Prostate gland (tissue), 2 donors: ENCODE data around the gene FMN2. TPM values are rescaled to one million over a fixed set of nuclear protein-coding genes. Genes with fewer than 3 reads are reported as not detected.

ENCODE experiments used
- DNase-seq: peaks from one replicate; pipeline ENCODE4 v3.0.0-alpha.2; 2019; ENCODE audit warnings: low spot score
- H3K27ac ChIP-seq, 2 donors: fragments of 200-600 bp; sonication (generic); 2 replicates each; pipeline ENCODE4 v1.5.1; 2017 to 2019
- H3K27me3 ChIP-seq: fragments of 200-600 bp; sonication (generic); replicated peaks from 2 replicates; pipeline ENCODE4 v1.5.1; 2019; ENCODE audit not compliant: insufficient read depth
- H3K36me3 ChIP-seq, 2 donors: fragments of 200-600 bp; sonication (generic); 1 replicate in 1 of 2; 2 replicates in 1 of 2; pipeline versions ENCODE4 v1.5.1 to v1.8.1; 2017 to 2019
- H3K4me1 ChIP-seq: fragments of 200-600 bp; sonication (generic); replicated peaks from 2 replicates; pipeline ENCODE4 v1.5.1; 2019
- H3K4me3 ChIP-seq, 2 donors: fragments of 200-600 bp; sonication (generic); 2 replicates each; pipeline ENCODE4 v1.5.1; 2017 to 2019
- H3K9me3 ChIP-seq: fragments of 200-600 bp; sonication (generic); 2 replicates; pipeline ENCODE4 v1.5.1; 2017
- CTCF ChIP-seq, 4 experiments: fragments of 200-600 bp in 2 of 4; fragments of 450-650 bp in 2 of 4; sonication (generic) in 2 of 4; IDR thresholded peaks; 1 replicate in 3 of 4; 2 replicates in 1 of 4; pipeline ENCODE4 v1.5.1; 2016 to 2019; ENCODE audit warnings: antibody characterized with exemption in 4 of 4, mild to moderate bottlenecking in 2 of 4, moderate library complexity in 2 of 4
- POLR2A ChIP-seq: fragments of 450-650 bp; IDR thresholded peaks from one replicate; pipeline ENCODE4 v1.6.1; 2016; ENCODE audit warnings: antibody characterized with exemption, mild to moderate bottlenecking
- POLR2AphosphoS5 ChIP-seq: sonication (generic); formaldehyde crosslinking; IDR thresholded peaks from one replicate; pipeline ENCODE4 v1.6.1; 2017; ENCODE audit warnings: antibody characterized with exemption
- WGBS: methylation state at CpG from one replicate; pipeline ENCODE4 v1.1.5; 2018; 5-methylcytosine and 5-hydroxymethylcytosine counted together
- intact Hi-C: fragments of 100-400 bp; cut with DNase I; formaldehyde crosslinking; loops from one replicate; pipeline ENCODE4 v1.14.2; 2022
- total RNA-seq, 2 donors: library from RNA; depleted of rRNA; stranded (reverse); fragments of >200 nt; gene quantifications; one replicate each; pipeline ENCODE4 v1.1.0, GENCODE V29; 2016

Gene FMN2
- total RNA-seq, 2 donors from 2014 or later = 0.27 to 4.8 TPM

GRCh38 chr1:240210026-240210425 is 118.3 kb downstream of the FMN2 start:
- DNase-seq = no peak
- TF ChIP-seq POLR2A = no peak
- no peak for TF ChIP-seq POLR2AphosphoS5
- TF ChIP-seq CTCF (IDR thresholded peaks at IDR 0.05) = no peak
- no peak overlapping the region for H3K27ac ChIP-seq
- no peaks in the 10 kb centered on the region for H3K36me3 ChIP-seq
- H3K9me3 ChIP-seq = no peaks in the 10 kb centered on the region
- no peaks in the 10 kb centered on the region for H3K27me3 ChIP-seq
- intact Hi-C loops = no loop called here
- H3K4me3 ChIP-seq = no peak overlapping the region
- 58% methylated on average over 4 of the region's 4 CpGs for WGBS
- no peaks in the 10 kb centered on the region for H3K4me1 ChIP-seq

GRCh38 chr1:240212556-240212955 is 120.9 kb downstream of the FMN2 start:
- Histone ChIP-seq H3K4me3 (no peak overlapping the region), H3K27ac (no peak overlapping the region), H3K4me1 (no peaks in the 10 kb centered on the region), H3K9me3 (no peaks in the 10 kb centered on the region), H3K27me3 (no peaks in the 10 kb centered on the region), H3K36me3 (no peaks in the 10 kb centered on the region)
- WGBS = 75% methylated on average over 5 of the region's 5 CpGs
- TF ChIP-seq CTCF (IDR thresholded peaks at IDR 0.05) (no peak), POLR2A (no peak), POLR2AphosphoS5 (no peak)
- DNase-seq = no peak
- intact Hi-C loops = no loop called here

GRCh38 chr1:240217403-240217802 is 125.7 kb downstream of the FMN2 start:
- Histone ChIP-seq H3K9me3 (no peaks in the 10 kb centered on the region), H3K27me3 (no peaks in the 10 kb centered on the region), H3K4me1 (no peaks in the 10 kb centered on the region), H3K36me3 (no peaks in the 10 kb centered on the region), H3K27ac (no peak overlapping the region), H3K4me3 (no peak overlapping the region)
- DNase-seq = no peak
- intact Hi-C loops = no loop called here
- no peak for TF ChIP-seq CTCF (IDR thresholded peaks at IDR 0.05)
- no peak for TF ChIP-seq POLR2A
- no peak for TF ChIP-seq POLR2AphosphoS5

- TF ChIP-seq CTCF (IDR thresholded peaks at IDR 0.05) (no peak), POLR2AphosphoS5 (no peak), POLR2A (no peak)
- H3K27me3 ChIP-seq = no peaks in the 10 kb centered on the region
- WGBS = 79% methylated on average over 6 of the region's 6 CpGs
- intact Hi-C loops = no loop called here
- H3K4me1 ChIP-seq = no peaks in the 10 kb centered on the region
- no peak overlapping the region for H3K4me3 ChIP-seq
- no peaks in the 10 kb centered on the region for H3K9me3 ChIP-seq
- DNase-seq = no peak
- H3K27ac ChIP-seq = no peak overlapping the region
- no peaks in the 10 kb centered on the region for H3K36me3 ChIP-seq
Measured at GRCh38 chr1:240219104-240219503, 127.4 kb downstream of the FMN2 start.

GRCh38 chr1:240226102-240226501 is 134.4 kb downstream of the FMN2 start:
- Histone ChIP-seq H3K4me1 (no peaks in the 10 kb centered on the region), H3K27ac (no peak overlapping the region), H3K4me3 (no peak overlapping the region), H3K9me3 (no peaks in the 10 kb centered on the region), H3K36me3 (no peaks in the 10 kb centered on the region), H3K27me3 (no peaks in the 10 kb centered on the region)
- TF ChIP-seq POLR2A = no peak
- no peak for TF ChIP-seq POLR2AphosphoS5
- TF ChIP-seq CTCF (IDR thresholded peaks at IDR 0.05) = no peak
- intact Hi-C loops = no loop called here
- 81% methylated on average over 1 of the region's 1 CpG for WGBS
- DNase-seq = no peak
